LNCaP clone FGC (cell line): Measurements from ENCODE around the gene C8G.

Experiments used
- DNase-seq: peaks from one replicate; pipeline ENCODE4 v3.0.0-alpha.2; 2011; ENCODE audit warnings: low read depth
- H3K4me3 ChIP-seq: 2 replicates; pipeline ENCODE4 v1.5.1; 2011; ENCODE audit warnings: mild to moderate bottlenecking, low read depth, low read length, control low read depth
- TF ChIP-seq, protein P1 (sequence below): IDR thresholded peaks from 2 replicates; pipeline ENCODE4 v1.5.1; 2012; ENCODE audit warnings: mild to moderate bottlenecking; ENCODE audit not compliant: control insufficient read depth, insufficient read depth; ENCODE audit errors: extremely low read depth

C8G gene

DNA sequence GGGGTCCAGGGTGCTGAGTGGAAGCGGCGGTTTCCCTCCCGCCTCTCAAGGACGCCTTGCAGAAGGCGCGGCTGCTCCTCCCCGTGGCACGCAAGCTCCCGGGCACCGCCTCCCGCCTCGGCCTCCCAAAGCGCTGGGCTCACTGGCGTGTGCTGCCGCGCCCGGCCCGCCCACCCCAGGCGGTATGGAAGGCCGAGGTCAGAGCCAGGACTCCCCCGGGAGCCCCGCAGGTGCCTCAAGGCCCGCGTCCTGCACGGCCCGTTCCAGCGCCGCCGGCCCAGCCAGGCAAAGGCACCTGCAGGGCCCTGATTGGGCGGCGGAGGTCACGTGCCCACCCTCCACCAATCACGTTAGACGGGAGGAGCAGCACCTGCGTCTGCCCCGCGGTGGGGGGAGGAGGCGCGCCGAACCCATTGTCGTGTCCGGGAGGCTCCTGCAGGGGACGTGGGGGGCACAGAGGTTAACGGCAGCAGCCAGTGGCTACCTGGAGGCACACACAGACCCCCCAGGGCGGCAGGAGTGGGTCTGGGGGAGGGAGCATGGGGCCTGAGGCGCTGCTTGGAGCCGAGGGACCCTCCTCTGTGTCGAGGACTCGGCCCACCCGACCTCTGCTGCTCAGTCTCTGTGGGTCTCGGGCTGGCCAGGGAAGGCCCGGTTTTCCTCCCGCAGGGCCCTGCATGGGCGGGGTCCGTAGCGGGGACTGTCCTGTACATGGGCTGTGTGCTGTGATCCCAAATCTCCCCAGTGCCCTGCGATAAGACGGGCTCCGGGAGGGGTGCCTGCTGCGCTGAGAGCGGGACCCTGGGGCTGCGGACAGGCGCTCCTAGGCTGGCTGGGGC is 5.0 kb downstream of the C8G start:
- DNase-seq = peak; percentile 82
- TF ChIP-seq, protein P1, sequence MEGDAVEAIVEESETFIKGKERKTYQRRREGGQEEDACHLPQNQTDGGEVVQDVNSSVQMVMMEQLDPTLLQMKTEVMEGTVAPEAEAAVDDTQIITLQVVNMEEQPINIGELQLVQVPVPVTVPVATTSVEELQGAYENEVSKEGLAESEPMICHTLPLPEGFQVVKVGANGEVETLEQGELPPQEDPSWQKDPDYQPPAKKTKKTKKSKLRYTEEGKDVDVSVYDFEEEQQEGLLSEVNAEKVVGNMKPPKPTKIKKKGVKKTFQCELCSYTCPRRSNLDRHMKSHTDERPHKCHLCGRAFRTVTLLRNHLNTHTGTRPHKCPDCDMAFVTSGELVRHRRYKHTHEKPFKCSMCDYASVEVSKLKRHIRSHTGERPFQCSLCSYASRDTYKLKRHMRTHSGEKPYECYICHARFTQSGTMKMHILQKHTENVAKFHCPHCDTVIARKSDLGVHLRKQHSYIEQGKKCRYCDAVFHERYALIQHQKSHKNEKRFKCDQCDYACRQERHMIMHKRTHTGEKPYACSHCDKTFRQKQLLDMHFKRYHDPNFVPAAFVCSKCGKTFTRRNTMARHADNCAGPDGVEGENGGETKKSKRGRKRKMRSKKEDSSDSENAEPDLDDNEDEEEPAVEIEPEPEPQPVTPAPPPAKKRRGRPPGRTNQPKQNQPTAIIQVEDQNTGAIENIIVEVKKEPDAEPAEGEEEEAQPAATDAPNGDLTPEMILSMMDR = peak; percentile 18; the same call in 1 of the 2 replicates
- peak overlapping the region; percentile 67 for H3K4me3 ChIP-seq

DNA sequence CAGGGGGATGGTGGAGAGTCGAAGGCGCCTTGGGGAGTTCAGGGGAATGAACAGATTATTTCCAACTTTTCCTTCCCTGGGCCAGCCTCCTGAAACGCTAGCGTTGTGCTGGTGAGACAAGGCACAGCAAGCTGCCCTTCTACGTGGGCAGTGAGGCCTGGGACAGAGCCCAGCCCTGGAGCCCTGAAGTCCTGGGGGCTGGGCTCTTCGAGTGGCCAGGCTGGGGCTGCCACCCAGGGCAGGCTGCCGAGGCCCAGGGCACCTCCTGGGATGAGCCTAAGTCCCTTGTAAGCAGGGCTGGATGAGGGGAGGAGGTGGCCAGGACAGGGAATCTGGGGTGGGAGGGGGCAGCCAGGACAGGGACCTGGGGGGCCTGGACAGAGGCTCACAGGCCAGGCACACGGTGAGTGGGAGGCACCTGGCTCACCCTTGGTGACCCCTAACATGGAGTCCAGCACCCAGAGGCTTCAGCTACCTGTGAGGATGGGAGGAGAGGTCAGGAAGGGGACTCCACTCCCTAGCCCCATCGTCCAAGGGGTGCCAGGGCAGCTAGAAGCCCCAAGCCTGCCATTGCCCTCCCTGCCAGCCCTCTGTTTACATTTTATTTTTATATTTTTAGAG is 5.7 kb downstream of the C8G start:
- TF ChIP-seq, protein P1 = no peak
- peak overlapping the region; percentile 67 for H3K4me3 ChIP-seq
- DNase-seq = no peak

- TF ChIP-seq, protein P1 = no peak
Observed at GRCh38 chr9:136951541-136952320, 6.7 kb downstream of the C8G start, which contains the start of gene LCN12. Gene LCN12 (plus strand): TSS chr9:136952273. CDS start chr9:136952328, 55 bp downstream.

GRCh38 chr9:136952321-136952850 is 7.3 kb downstream of the C8G start:
- DNase-seq = no peak
- no peak overlapping the region for H3K4me3 ChIP-seq
- TF ChIP-seq, protein P1 = no peak

More at GRCh38 chr9:136951541-136952320, 6.7 kb downstream of the C8G start, which contains the start of gene LCN12:
- no peak for DNase-seq
- H3K4me3 ChIP-seq = no peak within 1 kb of the TSS

- no peak overlapping the region for H3K4me3 ChIP-seq
- DNase-seq = no peak
- TF ChIP-seq, protein P1 = no peak
Observed at GRCh38 chr9:136952876-136953770, 8.1 kb downstream of the C8G start.
